DND-41 (cell line): ENCODE measurements around the gene PILRB.

Source experiments
- EZH2 ChIP-seq: IDR thresholded peaks from 3 replicates; pipeline ENCODE4 v1.6.1; 2012; ENCODE audit warnings: borderline replicate concordance, low read depth, mild to moderate bottlenecking, moderate library complexity, low read length, inconsistent platforms; ENCODE audit not compliant: severe bottlenecking
- TF ChIP-seq, protein P1 (sequence below): IDR thresholded peaks from 2 replicates; pipeline ENCODE4 v1.5.1; 2012; ENCODE audit warnings: borderline replicate concordance, low read length, moderate library complexity, mild to moderate bottlenecking; ENCODE audit not compliant: poor library complexity, severe bottlenecking; ENCODE audit errors: extremely low read depth

DNA sequence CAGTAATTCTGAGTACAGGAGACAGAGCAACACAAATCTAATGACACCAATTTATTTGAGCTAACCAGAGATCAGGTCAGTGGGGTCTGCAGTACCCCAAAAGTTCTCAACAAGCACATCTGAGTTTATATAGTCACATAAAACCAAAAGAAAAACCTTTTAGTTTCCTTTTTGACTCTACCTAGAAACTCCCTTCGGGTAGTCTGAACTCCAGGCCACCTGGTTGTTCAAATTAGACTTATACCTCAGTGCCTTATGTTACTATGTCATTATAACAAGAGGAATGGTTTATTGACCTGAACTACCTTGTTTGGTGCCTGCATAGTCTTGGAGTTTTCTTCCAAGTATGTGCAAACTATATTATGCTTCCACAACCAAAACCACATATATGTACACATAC, 56.0 kb downstream of the PILRB start:
- TF ChIP-seq, protein P1, sequence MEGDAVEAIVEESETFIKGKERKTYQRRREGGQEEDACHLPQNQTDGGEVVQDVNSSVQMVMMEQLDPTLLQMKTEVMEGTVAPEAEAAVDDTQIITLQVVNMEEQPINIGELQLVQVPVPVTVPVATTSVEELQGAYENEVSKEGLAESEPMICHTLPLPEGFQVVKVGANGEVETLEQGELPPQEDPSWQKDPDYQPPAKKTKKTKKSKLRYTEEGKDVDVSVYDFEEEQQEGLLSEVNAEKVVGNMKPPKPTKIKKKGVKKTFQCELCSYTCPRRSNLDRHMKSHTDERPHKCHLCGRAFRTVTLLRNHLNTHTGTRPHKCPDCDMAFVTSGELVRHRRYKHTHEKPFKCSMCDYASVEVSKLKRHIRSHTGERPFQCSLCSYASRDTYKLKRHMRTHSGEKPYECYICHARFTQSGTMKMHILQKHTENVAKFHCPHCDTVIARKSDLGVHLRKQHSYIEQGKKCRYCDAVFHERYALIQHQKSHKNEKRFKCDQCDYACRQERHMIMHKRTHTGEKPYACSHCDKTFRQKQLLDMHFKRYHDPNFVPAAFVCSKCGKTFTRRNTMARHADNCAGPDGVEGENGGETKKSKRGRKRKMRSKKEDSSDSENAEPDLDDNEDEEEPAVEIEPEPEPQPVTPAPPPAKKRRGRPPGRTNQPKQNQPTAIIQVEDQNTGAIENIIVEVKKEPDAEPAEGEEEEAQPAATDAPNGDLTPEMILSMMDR, result no peak
- TF ChIP-seq EZH2, result no peak
